CD1c-positive myeloid dendritic cell (primary cell): ENCODE results near the gene ALG8.
"Not testable (repeated sequence)": the region's sequence is repeated elsewhere in the genome, so short reads cannot be mapped to it uniquely, and the experiment has no call there.

Experiments
- DNase-seq: peaks from one replicate; pipeline ENCODE4 v3.0.0-alpha.2; 2016; ENCODE audit errors: extremely low spot score

The ALG8 gene

DNA sequence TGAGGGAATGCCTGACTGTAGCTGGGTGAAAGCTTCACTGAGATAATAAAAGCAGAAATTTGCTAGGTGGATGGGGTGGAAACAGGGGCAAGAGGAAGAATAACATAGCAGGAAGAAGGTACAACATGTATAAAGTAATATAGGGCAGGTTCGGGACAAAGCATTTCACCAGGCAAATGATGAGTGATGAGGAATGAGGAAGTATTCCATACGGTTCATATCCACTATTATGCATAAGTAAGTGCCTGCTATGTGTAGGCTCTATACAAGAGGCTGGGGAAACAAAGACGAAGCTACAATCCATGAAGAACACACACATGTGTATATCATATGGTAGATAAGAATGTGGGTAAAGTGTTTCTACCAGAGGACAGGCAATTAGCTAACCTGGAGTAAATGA is 67.7 kb downstream of the ALG8 start:
- no peak for DNase-seq

GRCh38 chr11:78070621-78071020 is 68.8 kb downstream of the ALG8 start:
- DNase-seq = no peak

DNA sequence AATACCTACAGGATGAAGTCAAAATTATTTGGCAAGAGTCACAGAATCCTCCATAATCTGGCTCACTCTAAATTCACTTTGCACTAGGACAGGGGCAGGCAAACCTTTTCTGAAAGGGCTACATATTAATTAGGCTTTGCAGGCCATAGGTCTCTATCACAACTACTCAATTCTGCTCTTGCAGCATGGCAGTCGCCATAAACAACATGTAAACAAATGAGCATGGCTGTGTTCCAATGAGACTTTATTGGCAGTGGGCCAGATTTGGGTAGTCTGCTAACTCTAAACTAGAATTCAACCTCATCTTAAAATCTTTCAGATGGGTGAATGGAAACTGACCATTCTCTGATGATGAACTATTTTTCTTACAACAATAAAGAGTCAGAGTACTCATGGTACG is 70.0 kb downstream of the ALG8 start:
- DNase-seq = no peak

- DNase-seq = no peak
Measured at GRCh38 chr11:78067704-78068103, 71.7 kb downstream of the ALG8 start.

- peak; percentile 64 for DNase-seq
Measured at GRCh38 chr11:78066471-78066870, 73.0 kb downstream of the ALG8 start.

DNA sequence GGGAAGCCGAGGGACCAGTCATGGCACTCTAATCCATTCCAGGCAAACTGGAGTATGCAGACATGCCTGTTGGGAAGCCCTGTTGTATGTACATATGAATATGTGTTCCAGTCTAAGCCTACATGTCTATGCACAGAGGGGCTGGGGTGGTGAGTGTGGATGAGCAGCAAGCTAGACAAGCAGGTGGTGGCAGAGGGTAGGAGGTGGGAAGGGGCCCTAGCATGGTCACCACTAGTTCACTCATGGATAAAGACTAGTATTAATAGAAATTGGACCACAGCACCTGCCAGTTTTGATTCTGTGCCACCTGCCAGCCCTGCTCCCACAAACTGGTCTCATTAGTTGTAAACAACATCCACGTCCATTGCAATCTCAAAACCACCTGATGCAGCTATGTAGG is 74.2 kb downstream of the ALG8 start:
- no peak for DNase-seq

DNA sequence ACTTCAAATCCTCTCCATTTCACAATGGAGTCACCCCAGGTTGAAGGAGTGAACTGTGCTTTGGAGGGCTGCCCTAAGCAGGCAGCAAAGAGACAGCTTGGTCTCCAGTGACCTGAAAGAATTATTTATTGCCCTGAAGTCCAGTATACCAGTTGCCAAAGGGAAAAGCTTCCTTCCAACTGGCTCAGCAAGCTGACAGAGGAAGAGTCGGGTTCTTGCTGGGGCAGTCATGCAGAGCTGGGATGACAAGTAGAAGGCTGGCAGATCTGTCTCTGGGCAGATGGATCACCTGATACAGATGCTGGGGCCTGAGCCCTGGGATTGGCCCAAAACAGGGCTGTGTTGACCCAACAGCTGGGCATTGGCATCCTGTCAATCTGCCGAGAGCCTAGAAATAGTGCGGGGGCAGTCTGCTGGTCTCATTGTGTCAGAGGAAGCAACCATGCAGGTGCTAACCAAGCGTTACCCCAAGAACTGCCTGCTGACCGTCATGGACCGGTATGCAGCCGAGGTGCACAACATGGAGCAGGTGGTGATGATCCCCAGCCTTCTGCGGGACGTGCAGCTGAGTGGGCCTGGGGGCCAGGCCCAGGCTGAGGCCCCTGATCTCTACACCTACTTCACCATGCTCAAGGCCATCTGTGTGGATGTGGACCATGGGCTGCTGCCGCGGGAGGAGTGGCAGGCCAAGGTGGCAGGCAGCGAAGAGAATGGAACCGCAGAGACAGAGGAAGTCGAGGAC is 75.8 kb downstream of the ALG8 start, which contains the start of gene THRSP:
Gene THRSP (plus strand): TSS at position 422 of the 742 bp plus-strand sequence. CDS start 21 bp downstream, at position 443.
- no peak for DNase-seq

- DNase-seq = no peak
Measured at GRCh38 chr11:78062671-78063070, 76.8 kb downstream of the ALG8 start.

DNA sequence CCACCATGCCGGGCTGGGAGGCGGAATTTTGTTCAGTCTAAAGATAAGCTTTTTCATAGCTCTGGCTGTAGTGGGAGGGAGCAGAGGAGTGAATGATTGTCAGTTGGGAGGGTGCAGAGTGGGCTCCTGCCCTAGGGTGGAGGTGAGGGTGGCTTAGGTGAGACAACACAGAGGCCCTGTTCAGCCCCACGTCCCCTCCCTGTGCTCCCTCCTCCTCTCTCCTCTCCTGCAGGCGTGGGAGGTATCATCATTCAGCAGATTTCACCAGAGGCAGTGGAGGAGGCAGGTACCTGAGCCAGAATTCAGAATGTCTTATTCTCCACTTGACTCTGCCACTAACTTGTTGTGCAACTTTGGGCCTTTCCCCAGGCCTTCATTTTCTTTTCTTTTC is 77.5 kb downstream of the ALG8 start:
- DNase-seq = no peak

- DNase-seq = no peak
Measured at GRCh38 chr11:78061088-78061920, 78.1 kb downstream of the ALG8 start.

GRCh38 chr11:78060533-78060932 is 78.9 kb downstream of the ALG8 start:
- no peak for DNase-seq

DNA sequence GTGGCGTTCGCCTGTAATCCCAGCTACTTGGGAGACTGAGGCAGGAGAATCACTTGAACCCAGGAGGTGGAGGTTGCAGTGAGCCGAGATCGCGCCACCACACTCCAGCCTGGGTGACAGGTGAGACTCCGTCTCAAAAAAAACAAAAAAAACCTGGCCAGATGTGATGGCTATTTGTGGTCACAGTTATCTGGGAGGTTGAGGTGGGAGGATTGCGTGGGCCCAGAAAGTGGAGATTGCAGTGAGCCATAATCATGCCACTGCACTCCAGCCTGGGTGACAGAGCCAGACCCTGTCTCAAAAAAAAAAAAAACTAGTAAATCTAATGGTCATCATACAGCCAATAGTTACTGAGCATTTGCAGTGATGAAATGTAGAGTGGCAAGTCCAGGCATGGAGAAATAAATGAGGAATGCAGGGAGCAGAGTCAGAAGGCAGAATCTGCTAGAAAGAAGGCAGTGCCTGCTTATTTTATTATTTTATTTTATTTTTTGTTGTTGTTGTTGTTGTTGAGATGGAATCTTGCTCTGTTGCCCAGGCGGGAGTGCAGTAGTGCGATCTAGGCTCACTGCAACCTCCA is 79.6 kb downstream of the ALG8 start:
- not testable (repeated sequence) for DNase-seq

GRCh38 chr11:78057462-78058055 is 81.9 kb downstream of the ALG8 start:
- no peak for DNase-seq

GRCh38 chr11:78056093-78056492 is 83.3 kb downstream of the ALG8 start:
- DNase-seq = no peak

GRCh38 chr11:78054971-78055370 is 84.5 kb downstream of the ALG8 start:
- DNase-seq = no peak

DNA sequence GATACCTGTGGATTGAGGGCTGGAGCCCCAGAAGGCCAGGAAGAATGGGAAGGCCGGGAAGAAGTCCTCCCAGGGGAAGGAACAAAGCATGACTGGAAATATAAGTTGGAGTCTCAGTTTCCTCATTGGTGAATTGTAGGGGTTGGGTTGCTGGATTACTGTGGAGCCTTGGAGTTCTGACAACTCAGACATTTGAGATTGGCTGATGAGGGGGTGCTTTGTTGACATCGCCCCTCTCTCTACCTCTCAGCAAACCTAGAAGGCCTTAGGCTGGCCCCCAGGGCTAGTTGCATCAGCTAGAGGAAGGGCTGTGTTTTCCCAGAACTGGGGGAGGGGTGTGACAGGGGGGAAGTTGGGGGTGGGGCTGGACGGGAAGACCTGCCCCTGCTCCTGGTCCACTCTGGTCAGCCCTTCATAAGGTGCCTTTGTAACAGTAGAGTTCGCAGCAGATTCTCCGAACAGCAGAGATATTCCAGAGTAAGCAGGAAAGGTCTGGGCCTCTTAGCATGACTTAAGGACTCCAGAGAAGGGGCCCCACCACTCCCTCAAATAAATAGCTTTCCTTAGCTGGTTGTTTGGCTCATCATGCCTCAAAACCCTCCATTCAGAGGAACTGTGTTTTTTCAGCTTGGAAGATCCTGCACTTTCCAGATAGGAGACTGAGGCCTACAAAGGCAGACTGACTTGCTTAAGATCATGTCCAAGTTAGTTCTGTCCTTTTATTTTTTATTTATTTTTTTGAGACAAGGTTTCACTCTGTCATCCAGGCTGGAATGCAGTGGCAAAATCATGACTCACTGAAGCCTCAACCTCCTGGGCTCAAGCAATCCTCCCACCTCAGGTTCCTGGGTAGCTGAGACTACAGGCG is 88.2 kb downstream of the ALG8 start:
- no peak for DNase-seq
